ENCODE data around the gene PDCD10.
A peak's percentile ranks its signal among the peaks of the same experiment; 100 is the strongest.

Gene PDCD10

GRCh38 chr3:167657684-167658225 lies 76.9 kb downstream of the PDCD10 start:
- Histone ChIP-seq H3K27ac (ENCODE audit: low read length) (no peak overlapping the region), H3K4me1 (ENCODE audit: control insufficient read depth, insufficient read depth, low read length) (no peaks in the 10 kb centered on the region; the same call in 1 of the 2 replicates), H3K4me3 (ENCODE audit: low read length) (no peak overlapping the region), H3K36me3 (ENCODE audit: control insufficient read depth, insufficient read depth, low read length) (no peaks in the 10 kb centered on the region), H3K27me3 (ENCODE audit: control insufficient read depth, insufficient read depth, low read length) (no peaks in the 10 kb centered on the region), H3K9me3 (ENCODE audit: control insufficient read depth, insufficient read depth, low read length) (no peaks in the 10 kb centered on the region)
- DNase-seq (ENCODE audit: low read depth, low spot score), result no peak
- WGBS (ENCODE audit: insufficient coverage, insufficient read length), result no CpG with 5 or more reads among the region's 3 CpGs

- H3K27me3 ChIP-seq (ENCODE audit: control insufficient read depth, insufficient read depth, low read length), result no peaks in the 10 kb centered on the region
- DNase-seq (ENCODE audit: low read depth, low spot score), result no peak
- no CpG with 5 or more reads among the region's 1 CpG for WGBS (ENCODE audit: insufficient coverage, insufficient read length)
- H3K36me3 ChIP-seq (ENCODE audit: control insufficient read depth, insufficient read depth, low read length), result no peaks in the 10 kb centered on the region
- H3K4me3 ChIP-seq (ENCODE audit: low read length), result no peak overlapping the region
- no peak overlapping the region for H3K27ac ChIP-seq (ENCODE audit: low read length)
- peaks cover 2% of the 10 kb centered on the region; the same call in 1 of the 2 replicates for H3K4me1 ChIP-seq (ENCODE audit: control insufficient read depth, insufficient read depth, low read length)
- no peaks in the 10 kb centered on the region for H3K9me3 ChIP-seq (ENCODE audit: control insufficient read depth, insufficient read depth, low read length)
Observed at GRCh38 chr3:167656821-167657220, 77.9 kb downstream of the PDCD10 start.

DNA sequence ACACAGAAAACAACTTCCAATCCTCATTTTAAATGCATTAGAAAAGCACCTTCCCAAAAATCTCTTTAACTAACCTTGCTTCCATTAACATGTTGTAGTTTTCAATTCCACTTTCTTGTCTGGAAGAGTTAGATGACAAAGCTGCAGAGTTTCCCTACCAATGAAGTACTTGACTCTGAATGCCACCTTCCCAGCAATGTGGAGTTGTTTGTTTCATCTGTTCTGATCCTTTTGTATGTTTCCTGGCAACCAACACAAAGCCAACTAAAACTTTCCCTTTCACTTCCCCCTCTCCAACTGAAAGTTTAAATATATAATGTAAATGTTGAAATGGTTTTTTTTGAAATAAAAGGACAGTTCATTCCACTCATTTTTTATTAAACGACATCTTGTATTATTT lies 80.9 kb downstream of the PDCD10 start, which contains the start of gene WDR49:
TSS of gene WDR49 (minus strand) at position 183 of the 400 bp plus-strand sequence. CDS start 517 bp downstream, outside the sequence.
- peak within 1 kb of the TSS; percentile 19 for H3K27ac ChIP-seq (ENCODE audit: low read length)
- no peaks in the 10 kb centered on the region for H3K27me3 ChIP-seq (ENCODE audit: control insufficient read depth, insufficient read depth, low read length)
- WGBS (ENCODE audit: insufficient coverage, insufficient read length), result no CpG with 5 or more reads among the region's 1 CpG
- H3K4me3 ChIP-seq (ENCODE audit: low read length), result no peak within 1 kb of the TSS
- no peaks in the 10 kb centered on the region for H3K9me3 ChIP-seq (ENCODE audit: control insufficient read depth, insufficient read depth, low read length)
- H3K36me3 ChIP-seq (ENCODE audit: control insufficient read depth, insufficient read depth, low read length), result no peaks in the 10 kb centered on the region
- peaks cover 2% of the 10 kb centered on the region; the same call in 1 of the 2 replicates for H3K4me1 ChIP-seq (ENCODE audit: control insufficient read depth, insufficient read depth, low read length)
- DNase-seq (ENCODE audit: low read depth, low spot score), result peak; percentile 89

DNA sequence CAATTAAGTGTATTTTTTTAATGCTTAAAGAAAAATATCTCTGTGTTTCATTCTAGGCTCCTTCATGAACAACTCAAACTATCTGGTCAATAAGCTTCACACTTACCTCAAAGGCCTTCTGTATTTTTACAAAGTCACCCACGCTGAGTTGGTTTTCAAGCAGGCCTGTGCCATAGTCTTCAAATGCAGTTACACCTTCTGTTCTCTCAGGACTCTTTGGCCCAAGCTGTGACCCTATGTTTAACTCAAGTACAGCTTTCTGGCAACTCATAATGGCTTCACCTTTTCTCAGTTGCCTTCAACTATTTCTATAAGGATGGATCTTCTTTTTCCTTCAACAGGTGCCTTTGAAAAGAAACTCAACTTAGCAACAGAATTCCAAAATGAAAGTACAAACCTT lies 81.5 kb downstream of the PDCD10 start:
- no peaks in the 10 kb centered on the region for H3K9me3 ChIP-seq (ENCODE audit: control insufficient read depth, insufficient read depth, low read length)
- H3K36me3 ChIP-seq (ENCODE audit: control insufficient read depth, insufficient read depth, low read length), result no peaks in the 10 kb centered on the region
- no peak overlapping the region for H3K4me3 ChIP-seq (ENCODE audit: low read length)
- no peak for DNase-seq (ENCODE audit: low read depth, low spot score)
- WGBS (ENCODE audit: insufficient coverage, insufficient read length), result no CpG with 5 or more reads among the region's 1 CpG
- no peaks in the 10 kb centered on the region for H3K27me3 ChIP-seq (ENCODE audit: control insufficient read depth, insufficient read depth, low read length)
- peak overlapping the region; percentile 19 for H3K27ac ChIP-seq (ENCODE audit: low read length)
- peaks cover 2% of the 10 kb centered on the region; the same call in 1 of the 2 replicates for H3K4me1 ChIP-seq (ENCODE audit: control insufficient read depth, insufficient read depth, low read length)

- peaks cover 2% of the 10 kb centered on the region; the same call in 1 of the 2 replicates for H3K4me1 ChIP-seq (ENCODE audit: control insufficient read depth, insufficient read depth, low read length)
- no peak for DNase-seq (ENCODE audit: low read depth, low spot score)
- no peak overlapping the region for H3K27ac ChIP-seq (ENCODE audit: low read length)
- no peaks in the 10 kb centered on the region for H3K9me3 ChIP-seq (ENCODE audit: control insufficient read depth, insufficient read depth, low read length)
- WGBS (ENCODE audit: insufficient coverage, insufficient read length), result no CpG with 5 or more reads among the region's 1 CpG
- H3K4me3 ChIP-seq (ENCODE audit: low read length), result no peak overlapping the region
- no peaks in the 10 kb centered on the region for H3K27me3 ChIP-seq (ENCODE audit: control insufficient read depth, insufficient read depth, low read length)
- no peaks in the 10 kb centered on the region for H3K36me3 ChIP-seq (ENCODE audit: control insufficient read depth, insufficient read depth, low read length)
Observed at GRCh38 chr3:167651826-167652225, 82.9 kb downstream of the PDCD10 start.

DNA sequence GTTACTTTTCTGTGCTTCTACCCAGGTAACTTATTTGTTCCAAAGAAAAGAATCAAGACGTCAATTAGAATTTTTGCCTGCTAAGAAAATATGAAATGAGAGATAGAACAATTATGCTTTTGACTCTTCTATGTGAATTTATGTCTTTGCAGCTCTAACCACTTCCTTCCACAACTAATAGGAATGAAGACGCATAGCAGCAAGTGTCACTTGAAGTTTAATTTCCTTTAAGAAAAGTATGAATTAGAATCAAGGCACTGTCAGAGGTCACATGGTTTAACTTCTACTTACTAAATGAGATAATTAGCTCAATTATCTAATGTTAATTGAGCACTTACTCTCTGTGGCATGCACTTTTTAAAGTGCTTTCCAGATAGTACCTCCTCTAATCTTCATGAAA lies 84.2 kb downstream of the PDCD10 start:
- WGBS (ENCODE audit: insufficient coverage, insufficient read length), result no CpG with 5 or more reads among the region's 2 CpGs
- H3K9me3 ChIP-seq (ENCODE audit: control insufficient read depth, insufficient read depth, low read length), result no peaks in the 10 kb centered on the region
- peaks cover 2% of the 10 kb centered on the region; the same call in 1 of the 2 replicates for H3K4me1 ChIP-seq (ENCODE audit: control insufficient read depth, insufficient read depth, low read length)
- no peaks in the 10 kb centered on the region for H3K36me3 ChIP-seq (ENCODE audit: control insufficient read depth, insufficient read depth, low read length)
- H3K27ac ChIP-seq (ENCODE audit: low read length), result no peak overlapping the region
- DNase-seq (ENCODE audit: low read depth, low spot score), result no peak
- H3K4me3 ChIP-seq (ENCODE audit: low read length), result no peak overlapping the region
- H3K27me3 ChIP-seq (ENCODE audit: control insufficient read depth, insufficient read depth, low read length), result no peaks in the 10 kb centered on the region

DNA sequence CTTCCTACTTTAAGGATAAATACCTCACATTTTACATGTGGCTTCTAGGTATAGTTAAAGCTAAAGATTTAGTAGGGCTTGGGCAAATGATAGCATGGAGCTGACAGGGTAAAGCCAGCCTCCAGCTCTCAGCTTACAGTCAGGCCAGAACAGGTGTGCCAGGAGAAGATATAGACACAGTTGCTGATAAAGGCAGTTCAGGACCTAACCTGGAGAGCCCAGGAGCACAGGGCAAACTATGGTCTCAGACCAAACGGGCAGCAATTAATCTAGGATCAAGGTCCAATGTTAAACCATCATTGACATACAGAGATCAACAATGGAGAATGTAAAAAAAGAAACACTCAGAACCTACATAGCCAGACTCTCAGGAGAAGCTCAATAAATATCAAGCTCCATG lies 84.9 kb downstream of the PDCD10 start:
- Histone ChIP-seq H3K36me3 (ENCODE audit: control insufficient read depth, insufficient read depth, low read length) (no peaks in the 10 kb centered on the region), H3K27ac (ENCODE audit: low read length) (no peak overlapping the region), H3K9me3 (ENCODE audit: control insufficient read depth, insufficient read depth, low read length) (no peaks in the 10 kb centered on the region), H3K27me3 (ENCODE audit: control insufficient read depth, insufficient read depth, low read length) (no peaks in the 10 kb centered on the region), H3K4me1 (ENCODE audit: control insufficient read depth, insufficient read depth, low read length) (peaks cover 2% of the 10 kb centered on the region; the same call in 1 of the 2 replicates), H3K4me3 (ENCODE audit: low read length) (no peak overlapping the region)
- no CpG with 5 or more reads among the region's 1 CpG for WGBS (ENCODE audit: insufficient coverage, insufficient read length)
- DNase-seq (ENCODE audit: low read depth, low spot score), result no peak

GRCh38 chr3:167644611-167645010 lies 90.1 kb downstream of the PDCD10 start:
- H3K36me3 ChIP-seq (ENCODE audit: control insufficient read depth, insufficient read depth, low read length), result no peaks in the 10 kb centered on the region
- no peaks in the 10 kb centered on the region for H3K4me1 ChIP-seq (ENCODE audit: control insufficient read depth, insufficient read depth, low read length)
- no peaks in the 10 kb centered on the region for H3K9me3 ChIP-seq (ENCODE audit: control insufficient read depth, insufficient read depth, low read length)
- no CpG with 5 or more reads among the region's 1 CpG for WGBS (ENCODE audit: insufficient coverage, insufficient read length)
- no peak overlapping the region for H3K27ac ChIP-seq (ENCODE audit: low read length)
- DNase-seq (ENCODE audit: low read depth, low spot score), result no peak
- no peaks in the 10 kb centered on the region for H3K27me3 ChIP-seq (ENCODE audit: control insufficient read depth, insufficient read depth, low read length)
- H3K4me3 ChIP-seq (ENCODE audit: low read length), result no peak overlapping the region

Data from iPS DF 6.9 (cell line).